GM18511 (cell line): ENCODE measurements around the gene MMP1.
A peak's percentile ranks its signal among the peaks of the same experiment; 100 is the strongest.

Source experiments
- ATAC-seq: cut with Tn5 transposase; IDR thresholded peaks from one replicate; pipeline ENCODE4 v1.9.1; 2021; ENCODE audit warnings: mild to moderate bottlenecking, moderate library complexity; ENCODE audit not compliant: unreplicated experiment

The MMP1 gene

GRCh38 chr11:102807921-102808320 is 10.0 kb upstream of the MMP1 start:
- ATAC-seq, result peak; percentile 92

GRCh38 chr11:102806296-102806695 is 8.3 kb upstream of the MMP1 start:
- ATAC-seq, result no peak

DNA sequence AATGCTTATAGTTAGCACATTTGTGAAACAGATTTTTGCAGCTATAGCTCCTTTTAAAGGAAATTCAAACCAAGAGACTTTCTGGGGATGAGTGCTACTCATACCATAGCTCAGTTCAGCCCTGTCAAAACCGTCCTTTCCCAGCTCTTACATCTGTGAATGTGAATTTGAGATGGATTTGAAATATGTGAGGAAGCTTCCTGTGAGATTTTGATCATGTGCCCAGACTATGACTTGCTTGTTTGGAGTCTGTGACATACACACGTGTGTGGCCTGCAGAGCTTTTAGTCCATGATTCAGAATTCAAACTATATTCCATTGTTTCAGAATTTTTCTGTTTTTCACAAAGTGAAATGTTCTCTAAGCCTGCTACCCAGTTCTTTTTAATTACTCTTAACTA is 4.4 kb upstream of the MMP1 start:
- ATAC-seq, result no peak

- ATAC-seq, result no peak
Measured at GRCh38 chr11:102800767-102801166, 2.8 kb upstream of the MMP1 start.

DNA sequence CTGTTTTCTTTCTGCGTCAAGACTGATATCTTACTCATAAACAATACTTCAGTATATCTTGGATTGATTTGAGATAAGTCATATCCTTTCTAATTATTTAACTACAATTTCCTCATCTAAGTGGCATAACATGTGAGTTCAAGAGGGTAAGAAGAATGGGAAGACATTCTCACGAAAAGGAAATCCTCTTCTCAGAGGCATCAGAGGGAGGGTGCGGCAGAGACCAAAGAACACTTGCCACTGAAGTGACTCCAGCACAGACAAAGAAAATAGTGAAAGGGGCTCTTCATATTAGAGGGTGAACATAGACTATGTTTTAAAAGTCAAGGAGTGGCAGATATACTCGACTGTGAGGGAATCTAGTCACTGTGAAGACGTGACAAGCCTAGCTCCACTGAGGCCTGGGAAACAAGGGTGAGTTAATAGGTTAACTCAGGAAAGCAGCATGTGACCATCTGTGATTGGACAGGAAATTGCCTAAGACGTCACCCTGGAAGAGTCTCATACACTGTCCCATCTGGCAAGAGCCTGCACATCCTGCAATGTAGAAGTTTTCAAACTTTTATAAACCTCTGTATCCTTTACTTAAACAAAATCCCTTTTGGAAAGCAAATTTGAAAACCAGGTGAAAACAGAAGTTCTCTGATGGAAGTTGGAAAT is 1.9 kb upstream of the MMP1 start:
- no peak for ATAC-seq

DNA sequence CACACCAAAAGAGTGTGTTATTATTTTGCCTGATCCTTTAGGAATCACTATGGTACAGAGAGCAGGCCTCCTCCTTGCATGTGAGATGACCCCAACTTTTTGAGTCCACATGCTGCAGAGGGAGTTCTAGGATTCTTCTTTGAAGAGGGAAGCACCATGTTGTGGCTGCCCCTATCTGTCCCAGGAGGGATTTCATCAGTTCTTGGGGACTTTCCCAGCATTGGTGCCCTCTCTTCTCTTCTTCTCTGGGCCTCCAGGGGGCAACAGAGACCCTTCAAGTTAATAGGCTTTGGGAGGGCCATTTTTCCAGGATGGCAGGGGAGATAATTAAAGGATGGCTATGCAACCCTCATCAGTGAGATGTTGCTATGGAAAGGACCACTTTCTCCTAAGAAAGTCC is 3.6 kb downstream of the MMP1 start:
- peak; percentile 97 for ATAC-seq

- ATAC-seq, result no peak
Measured at GRCh38 chr11:102793677-102794290, 4.2 kb downstream of the MMP1 start.

- no peak for ATAC-seq
Measured at GRCh38 chr11:102792604-102793003, 5.4 kb downstream of the MMP1 start.

GRCh38 chr11:102791271-102792036 is 6.5 kb downstream of the MMP1 start:
- ATAC-seq, result no peak

DNA sequence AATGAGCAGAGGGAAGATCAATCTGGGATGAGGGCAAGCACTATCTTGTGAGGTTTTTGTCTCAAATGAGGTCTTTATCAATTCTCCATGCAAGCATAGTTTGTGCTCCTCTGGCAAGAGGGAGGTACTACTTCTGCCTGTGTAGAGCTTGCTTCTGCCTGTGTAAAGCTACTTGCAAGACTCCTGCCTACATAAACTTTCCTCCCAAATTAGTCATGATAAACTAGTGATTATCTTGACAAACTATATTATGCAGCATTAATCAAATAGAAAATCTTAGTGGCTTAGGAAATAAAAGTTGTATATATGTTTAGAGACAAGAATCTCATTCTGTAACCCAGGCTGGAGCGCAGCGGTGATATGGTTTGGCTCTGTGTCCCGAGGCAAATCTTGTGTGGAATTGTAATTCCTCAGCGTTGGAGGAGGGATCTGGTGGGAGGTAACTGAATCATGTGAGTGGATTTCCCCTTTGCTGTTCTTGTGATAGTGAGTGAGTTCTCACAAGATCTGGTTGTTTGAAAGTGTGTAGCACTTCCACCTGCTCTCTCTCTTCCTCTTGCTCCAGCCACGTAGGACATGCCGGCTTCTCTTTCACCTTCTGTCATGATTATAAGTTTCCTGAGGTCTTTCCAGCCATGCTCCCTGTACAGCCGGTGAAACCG is 9.5 kb downstream of the MMP1 start:
- ATAC-seq, result no peak

- ATAC-seq, result no peak
Measured at GRCh38 chr11:102784380-102784779, 13.6 kb downstream of the MMP1 start.

DNA sequence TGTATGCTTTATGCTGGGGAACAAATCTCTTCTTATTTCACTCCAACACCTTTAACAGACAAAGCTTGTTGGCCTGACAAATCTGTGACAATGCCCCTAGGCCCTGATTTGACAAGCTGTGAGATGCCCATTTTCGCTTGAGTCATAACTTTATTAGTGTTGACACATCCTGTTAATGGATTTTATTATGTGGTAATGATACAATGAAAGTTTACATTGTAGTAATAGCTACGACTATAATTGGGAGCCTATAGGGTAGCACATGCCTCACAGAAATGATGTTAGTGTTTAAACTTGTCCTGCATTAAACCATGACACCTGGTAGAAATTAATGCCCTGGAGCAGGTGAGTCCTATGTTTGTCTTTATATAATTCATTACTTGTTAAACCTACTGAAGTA is 14.2 kb downstream of the MMP1 start:
- no peak for ATAC-seq

- no peak for ATAC-seq
Measured at GRCh38 chr11:102783016-102783415, 14.9 kb downstream of the MMP1 start.

- no peak for ATAC-seq
Measured at GRCh38 chr11:102781676-102782075, 16.3 kb downstream of the MMP1 start.

DNA sequence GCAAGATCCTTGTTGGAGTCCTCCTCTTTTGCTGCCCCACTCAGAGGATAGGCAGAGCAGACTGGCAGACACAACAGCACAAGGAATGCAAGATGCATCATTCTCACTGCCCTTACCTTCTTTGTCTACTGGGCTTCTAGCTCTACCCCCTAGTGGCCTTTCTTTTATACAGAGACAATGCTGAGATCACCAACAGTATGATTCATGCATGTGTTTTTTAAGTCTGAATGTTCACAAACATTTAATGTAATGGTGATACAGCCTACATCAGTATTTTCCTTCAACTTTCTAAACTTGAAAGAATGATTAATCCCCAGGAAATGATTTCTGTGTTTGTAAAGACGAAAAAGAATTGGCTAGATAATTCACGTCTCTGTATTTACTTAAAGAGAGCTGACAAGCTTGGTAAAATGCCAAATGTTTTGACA is 17.5 kb downstream of the MMP1 start, which contains the start of gene MMP10:
Gene MMP10 (minus strand): TSS at position 138 of the 428 bp plus-strand sequence. CDS start 37 bp downstream, at position 101.
- ATAC-seq, result peak; percentile 51

- no peak for ATAC-seq
Measured at GRCh38 chr11:102776454-102776853, 21.5 kb downstream of the MMP1 start.

- ATAC-seq, result no peak
Measured at GRCh38 chr11:102773386-102773785, 24.6 kb downstream of the MMP1 start.

DNA sequence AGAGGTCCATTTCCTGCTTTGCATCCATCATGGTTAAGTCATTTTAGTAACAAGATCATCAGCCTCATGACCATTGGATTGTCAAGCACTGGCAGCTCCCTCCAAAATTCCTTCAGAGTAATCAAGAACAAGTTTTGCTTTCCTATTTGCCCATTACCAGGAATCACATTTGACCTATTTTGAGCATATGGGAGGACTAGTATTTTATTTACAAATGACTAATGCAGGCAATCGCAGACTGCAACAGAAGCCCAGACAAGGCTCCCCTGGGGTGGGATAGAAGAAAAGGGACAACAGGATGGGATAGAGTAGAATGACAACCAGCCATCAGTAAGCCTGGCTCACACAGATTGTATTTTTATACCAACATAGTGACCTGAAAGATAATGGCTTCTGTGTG is 26.6 kb downstream of the MMP1 start:
- ATAC-seq, result no peak

- no peak for ATAC-seq
Measured at GRCh38 chr11:102770191-102770590, 27.8 kb downstream of the MMP1 start.

GRCh38 chr11:102767800-102768199 is 30.2 kb downstream of the MMP1 start:
- ATAC-seq, result no peak

DNA sequence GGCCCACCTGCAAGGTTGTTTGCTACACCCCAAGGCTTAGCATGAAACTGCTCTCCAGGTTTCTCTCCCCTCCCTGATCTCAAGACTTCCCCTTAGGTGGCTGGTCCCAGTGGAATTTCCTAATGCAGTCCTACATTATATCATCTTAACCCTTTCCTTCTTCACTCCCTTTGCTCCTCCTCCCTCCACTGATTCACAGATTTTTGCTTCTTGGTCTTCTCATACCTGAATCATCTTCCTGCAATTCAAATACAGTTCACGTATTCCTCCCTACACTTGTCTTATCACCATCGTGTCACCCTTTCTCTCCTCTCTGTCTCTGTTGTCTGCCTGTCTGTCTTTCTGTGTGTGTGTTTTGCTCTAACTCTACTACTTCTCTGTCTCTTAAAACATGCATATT is 34.5 kb downstream of the MMP1 start:
- no peak for ATAC-seq
